ENCODE results near the gene PRM2.

PRM2 gene

DNA sequence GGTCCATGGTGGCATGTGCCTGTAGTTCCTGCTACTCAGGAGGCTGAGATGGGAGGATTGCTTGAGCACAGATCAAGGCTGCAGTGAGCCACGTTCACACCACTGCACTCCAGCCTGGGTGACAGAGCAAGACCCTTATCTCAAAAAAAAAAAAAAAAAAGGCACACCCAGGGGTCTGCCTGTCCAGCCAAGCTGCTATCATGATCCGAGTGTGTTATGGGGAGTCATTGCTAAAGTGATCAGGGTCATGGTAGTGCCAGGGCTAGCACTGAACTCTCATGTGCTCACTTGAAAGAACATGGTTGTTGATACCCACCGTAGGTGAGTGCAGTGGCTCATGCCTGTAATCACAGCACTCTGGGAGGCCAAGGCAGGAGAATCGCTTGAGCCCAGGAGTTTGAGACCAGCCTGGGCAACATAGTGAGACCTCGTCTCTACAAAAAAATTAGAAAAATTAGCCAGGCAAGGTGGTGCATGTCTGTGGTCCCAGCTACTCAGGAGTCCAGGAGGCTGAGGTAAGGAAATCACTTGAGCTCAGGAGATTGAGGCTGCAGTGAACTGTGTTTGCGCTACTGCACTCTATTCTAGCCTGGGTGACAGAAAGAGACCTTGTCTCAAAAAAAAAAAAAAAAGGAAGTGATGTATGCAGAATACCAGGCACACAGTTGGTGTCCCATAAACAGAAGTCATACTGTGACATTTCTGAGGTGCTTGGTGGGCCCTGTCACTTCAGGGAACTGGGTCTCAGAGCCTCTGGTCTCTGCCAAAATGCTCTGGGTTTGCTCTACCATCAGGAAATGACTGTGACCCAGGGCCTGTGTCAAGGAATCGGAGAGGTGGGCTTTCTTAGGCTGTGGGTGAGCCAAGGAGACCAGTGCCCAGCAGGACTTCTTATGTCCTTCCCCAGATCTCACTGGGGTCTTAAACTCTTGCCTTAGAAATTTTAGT, 2.7 kb upstream of the PRM2 start:
- Histone ChIP-seq H3K27ac (ENCODE audit: poor library complexity, severe bottlenecking) (no peak overlapping the region), H3K36me3 (ENCODE audit: low read depth) (no peaks in the 10 kb centered on the region), H3K4me1 (ENCODE audit: insufficient read depth, poor library complexity, severe bottlenecking) (no peaks in the 10 kb centered on the region), H3K9me3 (ENCODE audit: severe bottlenecking) (no peaks in the 10 kb centered on the region), H3K4me3 (ENCODE audit: severe bottlenecking) (no peak overlapping the region), H3K27me3 (ENCODE audit: insufficient read depth, poor library complexity, severe bottlenecking) (no peaks in the 10 kb centered on the region)
- TF ChIP-seq, protein P1, sequence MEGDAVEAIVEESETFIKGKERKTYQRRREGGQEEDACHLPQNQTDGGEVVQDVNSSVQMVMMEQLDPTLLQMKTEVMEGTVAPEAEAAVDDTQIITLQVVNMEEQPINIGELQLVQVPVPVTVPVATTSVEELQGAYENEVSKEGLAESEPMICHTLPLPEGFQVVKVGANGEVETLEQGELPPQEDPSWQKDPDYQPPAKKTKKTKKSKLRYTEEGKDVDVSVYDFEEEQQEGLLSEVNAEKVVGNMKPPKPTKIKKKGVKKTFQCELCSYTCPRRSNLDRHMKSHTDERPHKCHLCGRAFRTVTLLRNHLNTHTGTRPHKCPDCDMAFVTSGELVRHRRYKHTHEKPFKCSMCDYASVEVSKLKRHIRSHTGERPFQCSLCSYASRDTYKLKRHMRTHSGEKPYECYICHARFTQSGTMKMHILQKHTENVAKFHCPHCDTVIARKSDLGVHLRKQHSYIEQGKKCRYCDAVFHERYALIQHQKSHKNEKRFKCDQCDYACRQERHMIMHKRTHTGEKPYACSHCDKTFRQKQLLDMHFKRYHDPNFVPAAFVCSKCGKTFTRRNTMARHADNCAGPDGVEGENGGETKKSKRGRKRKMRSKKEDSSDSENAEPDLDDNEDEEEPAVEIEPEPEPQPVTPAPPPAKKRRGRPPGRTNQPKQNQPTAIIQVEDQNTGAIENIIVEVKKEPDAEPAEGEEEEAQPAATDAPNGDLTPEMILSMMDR (IDR thresholded peaks at IDR 0.05; ENCODE audit: poor library complexity, severe bottlenecking): no peak
- no peak for ATAC-seq (ENCODE audit: low read depth)
- DNase-seq (ENCODE audit: low spot score): no peak

DNA sequence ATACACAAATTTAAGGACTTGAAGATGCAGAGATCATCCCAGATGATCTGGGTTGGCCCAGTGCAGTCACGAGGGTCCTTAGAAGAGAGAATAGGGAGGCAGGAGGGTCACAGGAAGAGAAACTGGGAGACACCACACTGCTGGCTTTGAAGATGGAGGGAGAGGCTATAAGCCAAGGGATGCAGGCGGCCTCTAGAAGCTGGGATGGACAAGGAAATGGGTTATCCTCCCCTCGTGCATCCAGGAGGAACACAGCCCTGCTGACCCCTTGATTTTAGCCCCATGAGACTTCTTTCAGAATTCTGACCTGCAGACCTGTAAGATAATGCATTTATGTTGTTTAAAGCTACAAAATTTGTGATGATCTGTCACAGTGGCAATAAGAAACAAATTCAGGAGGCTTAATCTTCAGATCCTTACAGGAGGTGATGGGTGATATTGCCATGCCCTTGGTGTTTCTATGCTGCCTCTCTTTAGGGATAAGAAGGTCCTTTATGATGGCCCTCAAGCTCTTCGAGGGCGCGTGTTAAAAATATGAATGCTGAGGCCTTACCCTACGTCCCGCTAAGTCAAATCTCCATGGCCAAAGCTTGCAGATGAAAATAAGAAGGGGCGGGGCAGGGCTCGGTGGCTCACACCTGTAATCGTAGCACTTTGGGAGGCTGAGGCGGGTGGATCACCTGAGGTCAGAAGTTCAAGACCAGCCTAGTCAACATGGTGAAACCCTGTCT, 1.5 kb upstream of the PRM2 start:
- ATAC-seq (ENCODE audit: low read depth) (no peak), DNase-seq (ENCODE audit: low spot score) (no peak)
- Histone ChIP-seq H3K36me3 (ENCODE audit: low read depth) (no peaks in the 10 kb centered on the region), H3K4me3 (ENCODE audit: severe bottlenecking) (no peak overlapping the region), H3K4me1 (ENCODE audit: insufficient read depth, poor library complexity, severe bottlenecking) (peaks cover under 1% of the 10 kb centered on the region), H3K27ac (ENCODE audit: poor library complexity, severe bottlenecking) (no peak overlapping the region), H3K9me3 (ENCODE audit: severe bottlenecking) (no peaks in the 10 kb centered on the region), H3K27me3 (ENCODE audit: insufficient read depth, poor library complexity, severe bottlenecking) (no peaks in the 10 kb centered on the region)
- TF ChIP-seq, protein P1 (IDR thresholded peaks at IDR 0.05; ENCODE audit: poor library complexity, severe bottlenecking): no peak

DNA sequence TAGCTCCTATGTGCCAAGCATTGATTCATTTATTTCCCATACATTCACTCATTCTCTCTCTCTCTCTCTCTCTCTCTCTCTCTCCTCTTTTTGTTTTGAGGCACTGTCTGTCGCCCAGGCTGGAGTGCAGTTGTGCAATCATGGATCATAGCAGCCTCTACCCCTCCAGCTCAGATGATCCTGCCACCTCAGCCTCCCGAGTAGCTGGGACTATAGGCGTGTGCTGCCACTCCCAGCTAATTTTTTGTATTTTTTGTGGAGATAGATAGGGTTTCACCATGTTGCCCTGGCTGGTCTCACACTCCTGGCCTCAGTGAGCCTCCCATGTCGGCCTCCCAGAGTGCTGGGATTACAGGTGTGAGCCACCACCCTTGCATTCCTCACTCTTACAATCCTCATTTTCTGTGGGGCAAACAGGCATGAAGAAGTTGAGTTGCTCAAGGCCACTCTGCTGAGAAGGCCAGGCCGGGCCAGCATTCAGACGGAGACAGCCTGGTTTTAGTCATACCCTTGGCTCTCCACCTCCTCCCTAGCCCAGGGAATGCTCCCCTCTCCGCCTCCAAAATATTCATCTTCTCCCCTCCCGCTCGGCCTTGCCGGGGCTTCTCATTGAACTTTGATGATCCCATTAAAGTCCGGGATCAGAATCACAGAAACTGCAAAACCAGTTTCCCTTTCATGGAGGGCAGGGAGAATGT, 765 bp upstream of the PRM2 start:
- Histone ChIP-seq H3K4me3 (ENCODE audit: severe bottlenecking) (no peak overlapping the region), H3K9me3 (ENCODE audit: severe bottlenecking) (no peaks in the 10 kb centered on the region), H3K27me3 (ENCODE audit: insufficient read depth, poor library complexity, severe bottlenecking) (no peaks in the 10 kb centered on the region), H3K4me1 (ENCODE audit: insufficient read depth, poor library complexity, severe bottlenecking) (peaks cover 3% of the 10 kb centered on the region), H3K27ac (ENCODE audit: poor library complexity, severe bottlenecking) (no peak overlapping the region), H3K36me3 (ENCODE audit: low read depth) (no peaks in the 10 kb centered on the region)
- ATAC-seq (ENCODE audit: low read depth): no peak
- no peak for DNase-seq (ENCODE audit: low spot score)
- TF ChIP-seq, protein P1 (IDR thresholded peaks at IDR 0.05; ENCODE audit: poor library complexity, severe bottlenecking): no peak

DNA sequence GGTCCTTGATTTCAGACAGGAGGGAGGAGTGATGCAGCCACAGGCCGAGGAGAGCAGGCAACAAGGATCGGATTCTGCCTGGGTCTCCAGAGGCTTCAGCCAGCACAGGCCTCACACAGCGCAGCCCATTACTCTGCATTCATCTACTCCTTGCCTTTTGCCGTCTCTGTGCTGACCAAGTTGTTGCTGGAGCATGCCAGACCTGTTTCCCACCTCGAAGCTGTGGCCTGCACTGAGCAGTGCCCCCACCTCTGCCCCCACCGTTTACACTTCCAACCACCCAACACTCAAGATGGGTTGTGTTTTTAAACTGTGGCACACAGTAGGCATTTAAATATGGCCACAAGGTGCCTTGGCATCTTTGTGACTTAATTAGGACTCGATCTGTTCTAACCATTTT, 1.3 kb downstream of the PRM2 start:
- no peaks in the 10 kb centered on the region for H3K9me3 ChIP-seq (ENCODE audit: severe bottlenecking)
- no peak overlapping the region for H3K4me3 ChIP-seq (ENCODE audit: severe bottlenecking)
- DNase-seq (ENCODE audit: low spot score): no peak
- H3K27me3 ChIP-seq (ENCODE audit: insufficient read depth, poor library complexity, severe bottlenecking): no peaks in the 10 kb centered on the region
- TF ChIP-seq, protein P1 (IDR thresholded peaks at IDR 0.05; ENCODE audit: poor library complexity, severe bottlenecking): no peak
- H3K36me3 ChIP-seq (ENCODE audit: low read depth): no peaks in the 10 kb centered on the region
- no peak for ATAC-seq (ENCODE audit: low read depth)
- peaks cover 3% of the 10 kb centered on the region for H3K4me1 ChIP-seq (ENCODE audit: insufficient read depth, poor library complexity, severe bottlenecking)
- no peak overlapping the region for H3K27ac ChIP-seq (ENCODE audit: poor library complexity, severe bottlenecking)
